Effector memory CD4-positive, alpha-beta T cell (primary cell): ENCODE results near the gene TSHZ3.

ENCODE experiments used
- DNase-seq, 3 donors: peaks; one replicate each; pipeline ENCODE4 v3.0.0-alpha.2; 2020
- H3K27ac ChIP-seq: 2 replicates; pipeline ENCODE4 v1.7.0; 2013; ENCODE audit warnings: mild to moderate bottlenecking, low read length, moderate library complexity; ENCODE audit not compliant: insufficient read depth, poor library complexity, severe bottlenecking
- H3K27me3 ChIP-seq: replicated peaks from 2 replicates; pipeline ENCODE4 v1.7.0; 2013; ENCODE audit warnings: mild to moderate bottlenecking, low read length; ENCODE audit not compliant: insufficient read depth, control insufficient read depth, poor library complexity, severe bottlenecking
- H3K36me3 ChIP-seq: 2 replicates; pipeline ENCODE4 v1.7.0; 2013; ENCODE audit warnings: mild to moderate bottlenecking, low read length, moderate library complexity; ENCODE audit not compliant: control insufficient read depth, insufficient read depth
- H3K4me1 ChIP-seq: 2 replicates; pipeline ENCODE4 v1.7.0; 2013; ENCODE audit warnings: low read length, mild to moderate bottlenecking; ENCODE audit not compliant: control insufficient read depth, insufficient read depth, poor library complexity, severe bottlenecking
- H3K4me3 ChIP-seq: 2 replicates; pipeline ENCODE4 v1.7.0; 2013; ENCODE audit warnings: low read length, low read depth, mild to moderate bottlenecking; ENCODE audit not compliant: insufficient read depth, poor library complexity, severe bottlenecking
- H3K9me3 ChIP-seq: 2 replicates; pipeline ENCODE4 v1.7.0; 2013; ENCODE audit warnings: mild to moderate bottlenecking, low read length, moderate library complexity; ENCODE audit not compliant: control insufficient read depth

TSHZ3 gene

GRCh38 chr19:31338069-31338776 is 11.0 kb downstream of the TSHZ3 start:
- Histone ChIP-seq H3K9me3 (no peaks in the 10 kb centered on the region), H3K27me3 (no peaks in the 10 kb centered on the region), H3K4me3 (no peak overlapping the region), H3K4me1 (peaks cover 25% of the 10 kb centered on the region), H3K36me3 (no peaks in the 10 kb centered on the region), H3K27ac (no peak overlapping the region)
- DNase-seq, result no peak

- Histone ChIP-seq H3K4me1 (peaks cover 25% of the 10 kb centered on the region), H3K27me3 (no peaks in the 10 kb centered on the region), H3K36me3 (no peaks in the 10 kb centered on the region), H3K4me3 (no peak overlapping the region), H3K27ac (no peak overlapping the region), H3K9me3 (no peaks in the 10 kb centered on the region)
- DNase-seq, result no peak
Observed at GRCh38 chr19:31337008-31337914, 12.0 kb downstream of the TSHZ3 start.

- H3K9me3 ChIP-seq, result no peaks in the 10 kb centered on the region
- H3K27me3 ChIP-seq, result no peaks in the 10 kb centered on the region
- peaks cover 17% of the 10 kb centered on the region for H3K4me1 ChIP-seq
- H3K36me3 ChIP-seq, result no peaks in the 10 kb centered on the region
- DNase-seq, result no peak
- H3K27ac ChIP-seq, result no peak overlapping the region
- H3K4me3 ChIP-seq, result no peak overlapping the region
Observed at GRCh38 chr19:31335716-31336115, 13.5 kb downstream of the TSHZ3 start.

GRCh38 chr19:31334849-31335624 is 14.2 kb downstream of the TSHZ3 start:
- no peak overlapping the region for H3K4me3 ChIP-seq
- no peaks in the 10 kb centered on the region for H3K27me3 ChIP-seq
- H3K36me3 ChIP-seq, result no peaks in the 10 kb centered on the region
- no peaks in the 10 kb centered on the region for H3K9me3 ChIP-seq
- no peak for DNase-seq
- no peak overlapping the region for H3K27ac ChIP-seq
- H3K4me1 ChIP-seq, result peaks cover 10% of the 10 kb centered on the region

- no peak for DNase-seq
- peaks cover 3% of the 10 kb centered on the region for H3K4me1 ChIP-seq
Observed at GRCh38 chr19:31334101-31334848, 15.0 kb downstream of the TSHZ3 start.

GRCh38 chr19:31332096-31332495 is 17.1 kb downstream of the TSHZ3 start:
- no peak overlapping the region for H3K27ac ChIP-seq
- no peak overlapping the region for H3K4me3 ChIP-seq
- no peaks in the 10 kb centered on the region for H3K4me1 ChIP-seq
- H3K36me3 ChIP-seq, result no peaks in the 10 kb centered on the region
- H3K9me3 ChIP-seq, result no peaks in the 10 kb centered on the region
- no peaks in the 10 kb centered on the region for H3K27me3 ChIP-seq
- DNase-seq, result no peak

More at GRCh38 chr19:31334101-31334848, 15.0 kb downstream of the TSHZ3 start:
- Histone ChIP-seq H3K4me3 (no peak overlapping the region), H3K36me3 (no peaks in the 10 kb centered on the region), H3K9me3 (no peaks in the 10 kb centered on the region), H3K27me3 (no peaks in the 10 kb centered on the region), H3K27ac (no peak overlapping the region)

GRCh38 chr19:31331536-31331935 is 17.7 kb downstream of the TSHZ3 start:
- H3K4me1 ChIP-seq, result no peaks in the 10 kb centered on the region
- no peaks in the 10 kb centered on the region for H3K9me3 ChIP-seq
- DNase-seq, result no peak
- H3K4me3 ChIP-seq, result no peak overlapping the region
- H3K36me3 ChIP-seq, result no peaks in the 10 kb centered on the region
- no peaks in the 10 kb centered on the region for H3K27me3 ChIP-seq
- H3K27ac ChIP-seq, result no peak overlapping the region

- H3K9me3 ChIP-seq, result no peaks in the 10 kb centered on the region
Observed at GRCh38 chr19:31330761-31331160, 18.5 kb downstream of the TSHZ3 start.

GRCh38 chr19:31330237-31330636 is 19.0 kb downstream of the TSHZ3 start:
- Histone ChIP-seq H3K4me3 (no peak overlapping the region), H3K4me1 (no peaks in the 10 kb centered on the region), H3K27ac (no peak overlapping the region), H3K36me3 (no peaks in the 10 kb centered on the region), H3K27me3 (no peaks in the 10 kb centered on the region), H3K9me3 (no peaks in the 10 kb centered on the region)
- DNase-seq, result no peak

More at GRCh38 chr19:31330761-31331160, 18.5 kb downstream of the TSHZ3 start:
- DNase-seq, result no peak
- no peaks in the 10 kb centered on the region for H3K27me3 ChIP-seq
- no peaks in the 10 kb centered on the region for H3K4me1 ChIP-seq
- no peaks in the 10 kb centered on the region for H3K36me3 ChIP-seq
- H3K4me3 ChIP-seq, result no peak overlapping the region
- no peak overlapping the region for H3K27ac ChIP-seq
